ENCODE measurements around the gene FAM234B.

The FAM234B gene

GRCh38 chr12:13023811-13024530, 20.2 kb upstream of the FAM234B start:
- TF ChIP-seq, protein P1, sequence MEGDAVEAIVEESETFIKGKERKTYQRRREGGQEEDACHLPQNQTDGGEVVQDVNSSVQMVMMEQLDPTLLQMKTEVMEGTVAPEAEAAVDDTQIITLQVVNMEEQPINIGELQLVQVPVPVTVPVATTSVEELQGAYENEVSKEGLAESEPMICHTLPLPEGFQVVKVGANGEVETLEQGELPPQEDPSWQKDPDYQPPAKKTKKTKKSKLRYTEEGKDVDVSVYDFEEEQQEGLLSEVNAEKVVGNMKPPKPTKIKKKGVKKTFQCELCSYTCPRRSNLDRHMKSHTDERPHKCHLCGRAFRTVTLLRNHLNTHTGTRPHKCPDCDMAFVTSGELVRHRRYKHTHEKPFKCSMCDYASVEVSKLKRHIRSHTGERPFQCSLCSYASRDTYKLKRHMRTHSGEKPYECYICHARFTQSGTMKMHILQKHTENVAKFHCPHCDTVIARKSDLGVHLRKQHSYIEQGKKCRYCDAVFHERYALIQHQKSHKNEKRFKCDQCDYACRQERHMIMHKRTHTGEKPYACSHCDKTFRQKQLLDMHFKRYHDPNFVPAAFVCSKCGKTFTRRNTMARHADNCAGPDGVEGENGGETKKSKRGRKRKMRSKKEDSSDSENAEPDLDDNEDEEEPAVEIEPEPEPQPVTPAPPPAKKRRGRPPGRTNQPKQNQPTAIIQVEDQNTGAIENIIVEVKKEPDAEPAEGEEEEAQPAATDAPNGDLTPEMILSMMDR (IDR thresholded peaks at IDR 0.05; ENCODE audit: borderline replicate concordance, insufficient read depth, low read depth, low read length) = 0 out of 2 replicates have a peak, but pooled peaks have one; percentile 11
- H3K4me3 ChIP-seq (ENCODE audit: low read depth, low read length) = no peak overlapping the region

GRCh38 chr12:13024531-13024916, 19.7 kb upstream of the FAM234B start:
- H3K4me3 ChIP-seq (ENCODE audit: low read depth, low read length) = no peak overlapping the region
- TF ChIP-seq, protein P1 (IDR thresholded peaks at IDR 0.05; ENCODE audit: borderline replicate concordance, insufficient read depth, low read depth, low read length) = no peak

- H3K4me3 ChIP-seq (ENCODE audit: low read depth, low read length) = no peak overlapping the region
- TF ChIP-seq, protein P1 (IDR thresholded peaks at IDR 0.05; ENCODE audit: borderline replicate concordance, insufficient read depth, low read depth, low read length) = no peak
These were observed 17.9 kb upstream of the FAM234B start for GRCh38 chr12:13026286-13026685.

- H3K4me3 ChIP-seq (ENCODE audit: low read depth, low read length) = no peak overlapping the region
- TF ChIP-seq, protein P1 (IDR thresholded peaks at IDR 0.05; ENCODE audit: borderline replicate concordance, insufficient read depth, low read depth, low read length) = no peak
These were observed 17.1 kb upstream of the FAM234B start for GRCh38 chr12:13027032-13027431.

DNA sequence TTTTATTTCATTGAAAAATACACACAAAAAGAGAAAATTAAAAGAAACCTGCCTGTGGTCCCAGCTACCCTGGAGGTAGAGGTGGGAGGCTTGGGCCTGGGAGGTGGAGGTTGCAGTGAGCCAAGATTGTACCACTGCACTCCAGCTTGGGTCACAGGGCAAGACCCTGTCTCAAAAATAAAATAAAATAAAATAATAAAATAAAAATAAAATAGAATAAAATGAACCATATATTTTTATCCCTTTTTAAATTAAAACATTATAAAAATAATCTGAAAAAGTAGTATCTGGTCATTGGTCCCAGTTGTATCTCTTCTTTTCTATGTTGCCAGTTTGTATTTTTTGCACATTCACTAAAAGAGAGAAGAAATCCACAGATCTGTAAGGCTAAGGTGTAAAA, 16.7 kb upstream of the FAM234B start:
- TF ChIP-seq, protein P1 (IDR thresholded peaks at IDR 0.05; ENCODE audit: borderline replicate concordance, insufficient read depth, low read depth, low read length) = no peak
- no peak overlapping the region for H3K4me3 ChIP-seq (ENCODE audit: low read depth, low read length)

- no peak overlapping the region for H3K4me3 ChIP-seq (ENCODE audit: low read depth, low read length)
- TF ChIP-seq, protein P1 (IDR thresholded peaks at IDR 0.05; ENCODE audit: borderline replicate concordance, insufficient read depth, low read depth, low read length) = no peak
These were observed 15.2 kb upstream of the FAM234B start for GRCh38 chr12:13028825-13029570.
